A549 (cell line): ENCODE data around the gene ZNF132. TPM values are rescaled to one million over a fixed set of nuclear protein-coding genes. Genes with fewer than 3 reads are reported as not detected.

Experiments used
- ATAC-seq, 2 experiments: fragments of 200-7000 bp in 1 of 2; fragments of >200 bp in 1 of 2; cut with Nextera tagmentation in 1 of 2; cut with Tn5 transposase in 1 of 2; 3 replicates each; pipeline versions ENCODE4 v1.8.0 to v1.9.1; 2018 to 2020; ENCODE audit warnings: mild to moderate bottlenecking in 1 of 2, moderate library complexity in 1 of 2
- CTCF ChIA-PET: fragments of 300-600 bp; sonication (Branson Sonifier 250); formaldehyde crosslinking; extraction: SDS; loops from one replicate; lab custom pipeline; 2021; ENCODE audit warnings: antibody characterized with exemption, inconsistent platforms; lab: Yijun Ruan, JAX
- POLR2A ChIA-PET: fragments of 350-600 bp; formaldehyde crosslinking; extraction: SDS; loops from one replicate; lab custom pipeline; 2021; ENCODE audit warnings: antibody characterized with exemption, inconsistent platforms; lab: Yijun Ruan, JAX
- DNase-seq, 2 experiments: peaks; one replicate each; pipeline versions ENCODE4 v3.0.0 to v3.0.0-alpha.2; 2011 to 2016; ENCODE audit warnings: low read depth in 1 of 2, low spot score in 1 of 2
- FAIRE-seq: peaks from 2 replicates; lab custom pipeline; 2011; peaks lifted over from hg19 to GRCh38; lab: Jason Lieb, UNC
- H3K27ac ChIP-seq, 2 experiments: fragments of >200 bp; sonication (Bioruptor Twin); formaldehyde crosslinking; 3 replicates each; pipeline ENCODE4 v1.5.1; 2016 to 2017
- H3K4me1 ChIP-seq: fragments of >200 bp; sonication (Bioruptor Twin); formaldehyde crosslinking; 3 replicates; pipeline ENCODE4 v1.6.1; 2016
- H3K4me2 ChIP-seq: fragments of >200 bp; sonication (Bioruptor Twin); formaldehyde crosslinking; 3 replicates; pipeline ENCODE4 v1.6.1; 2016
- H3K4me3 ChIP-seq: fragments of >200 bp; sonication (Bioruptor Twin); formaldehyde crosslinking; 3 replicates; pipeline ENCODE4 v1.5.1; 2016
- H3K9me3 ChIP-seq: fragments of >200 bp; sonication (Bioruptor Twin); formaldehyde crosslinking; 3 replicates; pipeline ENCODE4 v1.6.1; 2016
- CEBPB ChIP-seq, 2 experiments: fragments of >200 bp in 1 of 2; sonication (Bioruptor Twin) in 1 of 2; formaldehyde crosslinking in 1 of 2; IDR thresholded peaks; 2 replicates each; pipeline ENCODE4 v1.6.1; 2012 to 2016
- FOXS1 ChIP-seq: fragments of 250-450 bp; sonication (Bioruptor Pico); IDR thresholded peaks from 2 replicates; pipeline ENCODE4 v1.5.0; 2020; ENCODE audit warnings: mild to moderate bottlenecking, moderate library complexity
- HOXA7 ChIP-seq: fragments of 250-450 bp; sonication (Bioruptor Pico); IDR thresholded peaks from 2 replicates; pipeline ENCODE4 v1.5.0; 2020; ENCODE audit warnings: mild to moderate bottlenecking, moderate library complexity
- HOXB13 ChIP-seq: fragments of 250-450 bp; sonication (Bioruptor Pico); IDR thresholded peaks from 2 replicates; pipeline ENCODE4 v1.5.0; 2020; ENCODE audit warnings: low read depth, mild to moderate bottlenecking, moderate library complexity
- JUN ChIP-seq, 2 experiments: fragments of >200 bp; sonication (Bioruptor Twin); formaldehyde crosslinking; IDR thresholded peaks; 2 replicates in 1 of 2; 3 replicates in 1 of 2; pipeline ENCODE4 v1.6.1; 2016 to 2017
- KDM5A ChIP-seq: fragments of 200-600 bp; sonication (generic); IDR thresholded peaks from 2 replicates; pipeline ENCODE4 v1.6.1; 2016; ENCODE audit warnings: antibody characterized with exemption, mild to moderate bottlenecking
- MYC ChIP-seq: IDR thresholded peaks from 2 replicates; pipeline ENCODE4 v1.6.1; 2012; ENCODE audit warnings: mild to moderate bottlenecking, inconsistent platforms, low read length, improper control_type of control experiment, borderline replicate concordance
- PHF8 ChIP-seq: fragments of 200-600 bp; sonication (generic); IDR thresholded peaks from 2 replicates; pipeline ENCODE4 v1.6.1; 2016; ENCODE audit warnings: low read depth, mild to moderate bottlenecking, antibody characterized with exemption, moderate library complexity, borderline replicate concordance
- POLR2A ChIP-seq: IDR thresholded peaks from 2 replicates; pipeline ENCODE4 v1.6.1; 2012; ENCODE audit warnings: mild to moderate bottlenecking, low read length
- RFX5 ChIP-seq: fragments of 450-650 bp; IDR thresholded peaks from 2 replicates; pipeline ENCODE4 v1.7.1; 2014; ENCODE audit warnings: antibody characterized with exemption, mild to moderate bottlenecking, moderate library complexity
- SMC3 ChIP-seq: fragments of >200 bp; sonication (Bioruptor Twin); formaldehyde crosslinking; IDR thresholded peaks from 3 replicates; pipeline ENCODE4 v1.6.1; 2018; ENCODE audit warnings: inconsistent platforms
- WGBS: methylation state at CpG from one replicate; pipeline ENCODE4 v1.1.6; 2017; ENCODE audit errors: missing lambda C conversion rate; 5-methylcytosine and 5-hydroxymethylcytosine counted together
- polyA plus RNA-seq, 4 experiments: library from polyadenylated mRNA; depleted of rRNA in 3 of 4; stranded (reverse); fragments of >200 nt; fragmentation: RNase III in 1 of 4; extraction: RNeasy Plus Mini Kit Qiagen cat#74134 plus additional on column Dnase treatment in 1 of 4; gene quantifications; 2 replicates in 3 of 4; 3 replicates in 1 of 4; pipeline ENCODE4 v1.2.3, GENCODE V29; 2011 to 2017
- TF ChIP-seq, protein P1 (sequence below): fragments of 450-650 bp; IDR thresholded peaks from 2 replicates; pipeline ENCODE4 v1.6.1; 2014; ENCODE audit warnings: antibody characterized with exemption
- TF ChIP-seq, protein P2 (sequence below): IDR thresholded peaks from 2 replicates; pipeline ENCODE4 v1.6.1; 2012
- TF ChIP-seq, protein P3 (sequence below): fragments of >200 bp; sonication (Bioruptor Twin); formaldehyde crosslinking; IDR thresholded peaks from 3 replicates; pipeline ENCODE4 v1.6.1; 2016
- TF ChIP-seq, protein P4 (sequence below): IDR thresholded peaks from 2 replicates; pipeline ENCODE4 v1.6.1; 2012
- TF ChIP-seq, protein P5 (sequence below): IDR thresholded peaks from 2 replicates; pipeline ENCODE4 v1.6.1; 2012; ENCODE audit warnings: low read depth, borderline replicate concordance
- TF ChIP-seq, protein P6 (sequence below): fragments of >200 bp; sonication (Bioruptor Twin); formaldehyde crosslinking; IDR thresholded peaks from 3 replicates; pipeline ENCODE4 v1.5.1; 2016

Gene ZNF132
- polyA plus RNA-seq, 2 of the 4 experiments (the other 2 are of a cell fraction): 0.05 to 0.16 TPM

DNA sequence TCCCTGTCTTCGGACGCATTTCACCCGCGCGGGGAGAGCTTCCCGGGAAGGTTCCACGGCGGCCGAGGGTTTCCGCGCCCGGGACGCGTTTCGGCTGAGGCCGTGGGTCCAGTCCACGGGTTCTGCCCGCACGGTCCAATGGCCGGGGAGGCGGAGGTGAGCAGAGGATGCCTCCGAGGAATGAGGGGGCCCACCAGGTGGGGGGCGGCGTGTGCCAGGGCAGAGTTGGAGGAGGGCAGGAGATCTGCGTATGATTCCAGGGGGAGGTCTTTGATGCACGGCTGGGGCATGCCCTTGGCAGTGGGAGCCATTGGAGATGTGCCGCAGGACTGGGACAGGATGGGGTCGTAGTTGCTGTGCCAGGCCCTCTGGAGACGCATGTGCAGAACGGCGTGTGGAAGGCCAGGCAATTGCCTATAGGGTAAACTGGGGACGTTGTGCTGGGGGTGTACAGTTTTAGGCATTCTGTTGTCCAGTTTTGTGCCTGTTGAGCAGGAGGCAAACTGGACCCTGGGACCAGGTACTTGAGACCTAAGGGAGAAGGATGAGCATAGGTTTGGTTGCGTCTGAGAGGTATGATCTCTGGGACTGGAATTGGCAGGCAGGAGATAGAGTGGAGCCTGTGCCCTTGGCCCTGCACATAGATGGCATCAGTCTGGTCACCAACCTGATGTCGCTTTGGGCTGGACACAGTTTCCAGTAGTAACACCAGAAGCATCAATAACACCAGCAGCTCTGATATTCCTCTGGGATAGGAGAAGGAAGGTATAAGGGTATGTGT is 30.8 kb downstream of the ZNF132 start (continued):
- TF ChIP-seq PHF8 (peak; percentile 57; the same call in 1 of the 2 replicates), KDM5A (no peak), CEBPB (IDR thresholded peaks at IDR 0.05) (no peak)
- TF ChIP-seq, protein P1, sequence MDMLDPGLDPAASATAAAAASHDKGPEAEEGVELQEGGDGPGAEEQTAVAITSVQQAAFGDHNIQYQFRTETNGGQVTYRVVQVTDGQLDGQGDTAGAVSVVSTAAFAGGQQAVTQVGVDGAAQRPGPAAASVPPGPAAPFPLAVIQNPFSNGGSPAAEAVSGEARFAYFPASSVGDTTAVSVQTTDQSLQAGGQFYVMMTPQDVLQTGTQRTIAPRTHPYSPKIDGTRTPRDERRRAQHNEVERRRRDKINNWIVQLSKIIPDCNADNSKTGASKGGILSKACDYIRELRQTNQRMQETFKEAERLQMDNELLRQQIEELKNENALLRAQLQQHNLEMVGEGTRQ: no peak

DNA sequence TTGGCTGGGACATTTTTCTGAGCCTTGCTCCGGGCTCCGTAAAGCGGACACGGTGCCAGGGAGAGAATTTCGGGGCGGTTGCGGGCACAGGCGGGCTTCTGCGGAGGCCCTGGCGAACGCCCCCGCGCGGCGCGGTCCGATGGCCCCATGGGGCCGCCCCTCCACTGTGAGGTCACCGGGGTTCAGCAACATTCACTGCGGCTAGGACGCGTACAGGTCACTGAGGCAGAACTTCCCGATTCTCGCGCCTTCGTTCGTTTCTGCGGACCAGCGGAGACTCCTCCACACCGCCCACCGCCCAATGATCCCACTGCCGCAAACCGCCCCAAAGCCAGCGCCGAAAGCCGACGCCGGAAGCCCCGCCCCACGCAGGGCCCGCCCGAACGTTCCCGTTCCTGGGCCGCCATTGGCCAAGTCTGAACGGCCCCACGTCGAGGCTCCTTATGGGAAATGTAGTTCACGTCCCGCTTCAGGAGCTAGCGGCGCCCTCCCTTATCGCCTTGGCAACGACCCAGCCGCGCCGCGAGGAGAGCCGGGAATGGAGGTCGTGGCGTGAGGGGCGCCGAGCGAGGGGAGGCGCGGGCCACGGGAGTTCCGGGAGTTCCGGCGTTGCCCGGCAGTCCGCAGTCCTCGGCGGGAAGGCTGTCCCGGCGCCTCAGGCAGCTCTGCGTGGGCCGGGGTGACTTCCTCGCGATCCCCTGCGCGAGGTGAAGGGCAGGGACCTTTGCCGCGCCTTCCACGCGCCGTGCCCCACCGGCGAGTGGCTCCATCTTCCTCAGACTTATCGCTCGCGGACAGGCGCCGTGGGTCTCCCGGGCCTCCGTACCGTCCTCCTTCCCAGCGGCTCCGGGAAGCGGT is 31.6 kb downstream of the ZNF132 start, which contains the start of gene ZNF584:
ZNF584 (plus strand) TSS at position 498 of the 858 bp plus-strand sequence. CDS start 499 bp downstream, outside the sequence.
- peak; percentile 87 to 95 for ATAC-seq
- ChIA-PET CTCF (interaction anchor here (0.6 to 2.5 kb wide), 12 partner anchors 8 to 166 kb away, joined by 3 to 6 read pairs (median 3); partner anchors contain the start of gene RPS5), POLR2A (interaction anchor here (0.6 to 1.4 kb wide), 11 partner anchors 10 to 1813 kb away, joined by 3 to 17 read pairs (median 6); partner anchors contain the start of genes RPS5, TRIM28, ZBTB45 and ZNF274)
- H3K4me1 ChIP-seq: peaks cover 21% of the 10 kb centered on the region
- TF ChIP-seq RFX5 (no peak), FOXS1 (no peak), HOXB13 (no peak), MYC (0 out of 2 replicates have a peak, but pooled peaks have one; percentile 18), SMC3 (peak; percentile 18; the same call in 1 of the 3 replicates), JUN (IDR thresholded peaks at IDR 0.05) (peak; percentile 82 to 91; a peak in 4 of 5 replicates), PHF8 (peak; percentile 78; the same call in 1 of the 2 replicates), POLR2A (peak; percentile 93), HOXA7 (no peak)
- TF ChIP-seq, protein P2, sequence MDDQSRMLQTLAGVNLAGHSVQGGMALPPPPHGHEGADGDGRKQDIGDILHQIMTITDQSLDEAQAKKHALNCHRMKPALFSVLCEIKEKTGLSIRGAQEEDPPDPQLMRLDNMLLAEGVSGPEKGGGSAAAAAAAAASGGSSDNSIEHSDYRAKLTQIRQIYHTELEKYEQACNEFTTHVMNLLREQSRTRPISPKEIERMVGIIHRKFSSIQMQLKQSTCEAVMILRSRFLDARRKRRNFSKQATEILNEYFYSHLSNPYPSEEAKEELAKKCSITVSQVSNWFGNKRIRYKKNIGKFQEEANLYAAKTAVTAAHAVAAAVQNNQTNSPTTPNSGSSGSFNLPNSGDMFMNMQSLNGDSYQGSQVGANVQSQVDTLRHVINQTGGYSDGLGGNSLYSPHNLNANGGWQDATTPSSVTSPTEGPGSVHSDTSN: peak; percentile 61; the same call in 1 of the 2 replicates
- TF ChIP-seq, protein P3, sequence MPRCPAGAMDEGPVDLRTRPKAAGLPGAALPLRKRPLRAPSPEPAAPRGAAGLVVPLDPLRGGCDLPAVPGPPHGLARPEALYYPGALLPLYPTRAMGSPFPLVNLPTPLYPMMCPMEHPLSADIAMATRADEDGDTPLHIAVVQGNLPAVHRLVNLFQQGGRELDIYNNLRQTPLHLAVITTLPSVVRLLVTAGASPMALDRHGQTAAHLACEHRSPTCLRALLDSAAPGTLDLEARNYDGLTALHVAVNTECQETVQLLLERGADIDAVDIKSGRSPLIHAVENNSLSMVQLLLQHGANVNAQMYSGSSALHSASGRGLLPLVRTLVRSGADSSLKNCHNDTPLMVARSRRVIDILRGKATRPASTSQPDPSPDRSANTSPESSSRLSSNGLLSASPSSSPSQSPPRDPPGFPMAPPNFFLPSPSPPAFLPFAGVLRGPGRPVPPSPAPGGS: peak; percentile 94
- TF ChIP-seq, protein P4, sequence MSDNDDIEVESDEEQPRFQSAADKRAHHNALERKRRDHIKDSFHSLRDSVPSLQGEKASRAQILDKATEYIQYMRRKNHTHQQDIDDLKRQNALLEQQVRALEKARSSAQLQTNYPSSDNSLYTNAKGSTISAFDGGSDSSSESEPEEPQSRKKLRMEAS: peak; percentile 15
- TF ChIP-seq, protein P5, sequence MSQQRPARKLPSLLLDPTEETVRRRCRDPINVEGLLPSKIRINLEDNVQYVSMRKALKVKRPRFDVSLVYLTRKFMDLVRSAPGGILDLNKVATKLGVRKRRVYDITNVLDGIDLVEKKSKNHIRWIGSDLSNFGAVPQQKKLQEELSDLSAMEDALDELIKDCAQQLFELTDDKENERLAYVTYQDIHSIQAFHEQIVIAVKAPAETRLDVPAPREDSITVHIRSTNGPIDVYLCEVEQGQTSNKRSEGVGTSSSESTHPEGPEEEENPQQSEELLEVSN: peak; percentile 65
- TF ChIP-seq, protein P6, sequence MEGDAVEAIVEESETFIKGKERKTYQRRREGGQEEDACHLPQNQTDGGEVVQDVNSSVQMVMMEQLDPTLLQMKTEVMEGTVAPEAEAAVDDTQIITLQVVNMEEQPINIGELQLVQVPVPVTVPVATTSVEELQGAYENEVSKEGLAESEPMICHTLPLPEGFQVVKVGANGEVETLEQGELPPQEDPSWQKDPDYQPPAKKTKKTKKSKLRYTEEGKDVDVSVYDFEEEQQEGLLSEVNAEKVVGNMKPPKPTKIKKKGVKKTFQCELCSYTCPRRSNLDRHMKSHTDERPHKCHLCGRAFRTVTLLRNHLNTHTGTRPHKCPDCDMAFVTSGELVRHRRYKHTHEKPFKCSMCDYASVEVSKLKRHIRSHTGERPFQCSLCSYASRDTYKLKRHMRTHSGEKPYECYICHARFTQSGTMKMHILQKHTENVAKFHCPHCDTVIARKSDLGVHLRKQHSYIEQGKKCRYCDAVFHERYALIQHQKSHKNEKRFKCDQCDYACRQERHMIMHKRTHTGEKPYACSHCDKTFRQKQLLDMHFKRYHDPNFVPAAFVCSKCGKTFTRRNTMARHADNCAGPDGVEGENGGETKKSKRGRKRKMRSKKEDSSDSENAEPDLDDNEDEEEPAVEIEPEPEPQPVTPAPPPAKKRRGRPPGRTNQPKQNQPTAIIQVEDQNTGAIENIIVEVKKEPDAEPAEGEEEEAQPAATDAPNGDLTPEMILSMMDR: peak; percentile 28; the same call in 2 of the 3 replicates
- WGBS: 1% methylated on average over 43 of the region's 100 CpGs
- DNase-seq: peak; percentile 95 to 96
- H3K9me3 ChIP-seq: no peaks in the 10 kb centered on the region; the same call in 2 of the 3 replicates
- peak within 1 kb of the TSS; percentile 89 for H3K4me2 ChIP-seq
- H3K4me3 ChIP-seq: peak within 1 kb of the TSS; percentile 96
- no peak for FAIRE-seq
- H3K27ac ChIP-seq: peak within 1 kb of the TSS; percentile 93 to 94
